ENCODE results near the gene PKIB.

Gene PKIB

GRCh38 chr6:122704066-122704465, 93.9 kb downstream of the PKIB start:
- TF ChIP-seq EP300 (IDR thresholded peaks at IDR 0.05; ENCODE audit: borderline replicate concordance): no peak
- no peak for TF ChIP-seq NFIC (IDR thresholded peaks at IDR 0.05)
- TF ChIP-seq REST (IDR thresholded peaks at IDR 0.05; ENCODE audit: low read depth): no peak
- no peak for TF ChIP-seq EGR1 (IDR thresholded peaks at IDR 0.05)
- no peak for TF ChIP-seq YY1 (IDR thresholded peaks at IDR 0.05; ENCODE audit: low read depth)
- TF ChIP-seq MAX (IDR thresholded peaks at IDR 0.05): no peak
- TF ChIP-seq RAD21 (IDR thresholded peaks at IDR 0.05; ENCODE audit: low read depth): no peak
- no peak for TF ChIP-seq FOXM1 (IDR thresholded peaks at IDR 0.05; ENCODE audit: borderline replicate concordance, low read depth)
- no peak for TF ChIP-seq TEAD4 (IDR thresholded peaks at IDR 0.05)
- TF ChIP-seq CREB1 (IDR thresholded peaks at IDR 0.05; ENCODE audit: low read depth): no peak
- no peak for TF ChIP-seq CEBPB (IDR thresholded peaks at IDR 0.05)
- no peak for TF ChIP-seq ZBTB7A (IDR thresholded peaks at IDR 0.05; ENCODE audit: low read depth)
- TF ChIP-seq TCF12 (IDR thresholded peaks at IDR 0.05; ENCODE audit: low read depth): no peak
- no peak for TF ChIP-seq TAF1 (IDR thresholded peaks at IDR 0.05; ENCODE audit: low read depth)
- TF ChIP-seq USF1 (IDR thresholded peaks at IDR 0.05): no peak

GRCh38 chr6:122709922-122710512, 99.8 kb downstream of the PKIB start:
- TF ChIP-seq TAF1 (IDR thresholded peaks at IDR 0.05; ENCODE audit: low read depth) (no peak), USF1 (IDR thresholded peaks at IDR 0.05) (no peak), TCF12 (IDR thresholded peaks at IDR 0.05; ENCODE audit: low read depth) (no peak), EGR1 (IDR thresholded peaks at IDR 0.05) (no peak), YY1 (IDR thresholded peaks at IDR 0.05; ENCODE audit: low read depth) (no peak), REST (IDR thresholded peaks at IDR 0.05; ENCODE audit: low read depth) (no peak), NFIC (IDR thresholded peaks at IDR 0.05) (no peak)

GRCh38 chr6:122710908-122711635, 100.9 kb downstream of the PKIB start:
- TF ChIP-seq MAX (IDR thresholded peaks at IDR 0.05) (no peak), ZBTB7A (IDR thresholded peaks at IDR 0.05; ENCODE audit: low read depth) (no peak), TAF1 (IDR thresholded peaks at IDR 0.05; ENCODE audit: low read depth) (no peak), TCF12 (IDR thresholded peaks at IDR 0.05; ENCODE audit: low read depth) (no peak), FOXM1 (IDR thresholded peaks at IDR 0.05; ENCODE audit: borderline replicate concordance, low read depth) (no peak), EP300 (IDR thresholded peaks at IDR 0.05; ENCODE audit: borderline replicate concordance) (no peak), RAD21 (IDR thresholded peaks at IDR 0.05; ENCODE audit: low read depth) (no peak), USF1 (IDR thresholded peaks at IDR 0.05) (no peak)

- TF ChIP-seq TCF12 (IDR thresholded peaks at IDR 0.05; ENCODE audit: low read depth) (no peak), MAX (IDR thresholded peaks at IDR 0.05) (no peak), USF1 (IDR thresholded peaks at IDR 0.05) (no peak), CEBPB (IDR thresholded peaks at IDR 0.05) (no peak), RAD21 (IDR thresholded peaks at IDR 0.05; ENCODE audit: low read depth) (no peak), EP300 (IDR thresholded peaks at IDR 0.05; ENCODE audit: borderline replicate concordance) (no peak), TEAD4 (IDR thresholded peaks at IDR 0.05) (no peak), FOXM1 (IDR thresholded peaks at IDR 0.05; ENCODE audit: borderline replicate concordance, low read depth) (no peak), TAF1 (IDR thresholded peaks at IDR 0.05; ENCODE audit: low read depth) (no peak), ZBTB7A (IDR thresholded peaks at IDR 0.05; ENCODE audit: low read depth) (no peak), NFIC (IDR thresholded peaks at IDR 0.05) (no peak), REST (IDR thresholded peaks at IDR 0.05; ENCODE audit: low read depth) (no peak), YY1 (IDR thresholded peaks at IDR 0.05; ENCODE audit: low read depth) (no peak), CREB1 (IDR thresholded peaks at IDR 0.05; ENCODE audit: low read depth) (no peak), EGR1 (IDR thresholded peaks at IDR 0.05) (no peak)
These were observed 101.9 kb downstream of the PKIB start for GRCh38 chr6:122712093-122712447.

All from Ishikawa (cell line).